Smooth muscle cell (in vitro differentiated cells): ENCODE data around the gene DRG1. TPM values are rescaled to one million over a fixed set of nuclear protein-coding genes. Genes with fewer than 3 reads are reported as not detected.

Experiments
- DNase-seq: peaks from one replicate; lab custom pipeline; 2025; ENCODE audit not compliant: unreplicated experiment; lab: John Stamatoyannopoulos, UW
- H2AFZ ChIP-seq: fragments of 200-600 bp; sonication (generic); 2 replicates; pipeline ENCODE4 v1.6.0; 2016; ENCODE audit warnings: antibody characterized with exemption, low read depth, mild to moderate bottlenecking
- H3F3A ChIP-seq: fragments of 200-600 bp; sonication (generic); 2 replicates; pipeline ENCODE4 v1.6.0; 2017; ENCODE audit warnings: antibody characterized with exemption, low read depth
- H3K27ac ChIP-seq: fragments of 200-600 bp; sonication (generic); 2 replicates; pipeline ENCODE4 v1.5.1; 2016; ENCODE audit warnings: low read depth, mild to moderate bottlenecking
- H3K27me3 ChIP-seq: fragments of 200-600 bp; sonication (generic); 2 replicates; pipeline ENCODE4 v1.6.1; 2016; ENCODE audit warnings: low read depth, mild to moderate bottlenecking
- H3K36me3 ChIP-seq: fragments of 200-600 bp; sonication (generic); 2 replicates; pipeline ENCODE4 v1.5.1; 2016; ENCODE audit warnings: low read depth
- H3K4me1 ChIP-seq: fragments of 200-600 bp; sonication (generic); 2 replicates; pipeline ENCODE4 v1.5.1; 2016; ENCODE audit warnings: low read depth
- H3K4me2 ChIP-seq: fragments of 200-600 bp; sonication (generic); 2 replicates; pipeline ENCODE4 v1.6.0; 2016; ENCODE audit warnings: mild to moderate bottlenecking
- H3K4me3 ChIP-seq: fragments of 200-600 bp; sonication (generic); 2 replicates; pipeline ENCODE4 v1.5.1; 2016; ENCODE audit warnings: mild to moderate bottlenecking
- H3K79me2 ChIP-seq: fragments of 200-600 bp; sonication (generic); 2 replicates; pipeline ENCODE4 v1.6.0; 2016; ENCODE audit warnings: low read depth, mild to moderate bottlenecking
- H3K9ac ChIP-seq: fragments of 200-600 bp; sonication (generic); 2 replicates; pipeline ENCODE4 v1.6.0; 2016; ENCODE audit warnings: low read depth
- H3K9me3 ChIP-seq: fragments of 200-600 bp; sonication (generic); replicated peaks from 2 replicates; pipeline ENCODE4 v1.5.1; 2016; ENCODE audit warnings: low read depth
- H4K20me1 ChIP-seq: fragments of 200-600 bp; sonication (generic); 2 replicates; pipeline ENCODE4 v1.6.0; 2016; ENCODE audit warnings: low read depth
- CTCF ChIP-seq: fragments of 200-600 bp; sonication (generic); IDR thresholded peaks from 2 replicates; pipeline ENCODE4 v1.5.1; 2017; ENCODE audit warnings: borderline replicate concordance, mild to moderate bottlenecking, antibody characterized with exemption; ENCODE audit not compliant: insufficient read depth, poor library complexity, severe bottlenecking
- WGBS: methylation state at CpG from one replicate; pipeline ENCODE4 v1.1.7; 2016; ENCODE audit warnings: low lambda C conversion rate; 5-methylcytosine and 5-hydroxymethylcytosine counted together
- polyA plus RNA-seq: library from polyadenylated mRNA; unstranded; fragments of >200 nt; fragmentation: Nextera tagmentation; extraction: Ambion mirVana; gene quantifications from 2 replicates; pipeline ENCODE4 v1.2.1, GENCODE V29; 2016
- total RNA-seq: library from RNA; depleted of rRNA; stranded (reverse); fragments of >200 nt; gene quantifications from 2 replicates; pipeline ENCODE4 v1.2.3, GENCODE V29; 2014

The DRG1 gene
- total and polyA plus RNA-seq, 2 experiments from 2014 or later, result 64.3 to 78.4 TPM

DNA sequence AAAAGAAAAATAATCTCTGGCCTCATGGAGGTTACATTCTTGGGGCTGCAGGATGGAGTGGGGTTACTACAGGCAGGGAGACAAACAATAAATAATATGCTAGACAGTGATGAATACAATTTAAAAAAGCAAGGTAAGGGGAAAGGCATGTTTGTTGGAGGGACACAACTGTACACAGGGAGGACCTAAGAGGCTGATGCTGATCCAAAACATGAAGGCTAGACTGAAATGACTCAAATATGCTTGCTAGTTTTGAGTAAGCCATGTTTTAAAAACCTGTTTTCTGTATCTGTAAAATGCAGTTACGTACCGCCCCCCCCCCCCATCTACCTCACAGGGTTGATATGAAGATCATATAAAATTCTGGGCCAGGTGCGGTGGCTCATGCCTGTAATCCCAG is 46.2 kb downstream of the DRG1 start:
- 98% methylated on average over 3 of the region's 3 CpGs for WGBS
- H3K4me1 ChIP-seq, result peaks cover 11% of the 10 kb centered on the region

DNA sequence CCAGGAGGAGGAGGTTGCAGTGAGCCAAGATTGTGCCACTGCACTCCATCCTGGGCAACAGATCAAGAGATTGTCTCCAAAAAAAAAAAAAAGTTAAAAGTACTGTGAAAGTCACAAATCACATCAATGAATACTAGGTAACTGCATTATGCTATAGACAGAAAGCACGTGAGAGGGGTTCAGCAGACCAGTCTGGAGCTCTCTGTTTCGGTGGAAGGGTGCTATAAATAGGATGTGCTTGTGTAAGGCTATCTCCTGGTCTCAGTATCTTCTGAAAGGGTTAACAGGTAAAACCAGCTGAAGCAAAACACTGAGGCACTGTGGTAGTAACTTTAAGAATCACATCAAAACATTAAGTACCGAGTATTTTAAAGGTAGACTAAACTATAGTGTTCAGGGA is 46.8 kb downstream of the DRG1 start:
- WGBS, result 78% methylated on average over 3 of the region's 3 CpGs
- H3K9me3 ChIP-seq, result no peaks in the 10 kb centered on the region

More for the DNA sequence above, 46.2 kb downstream of the DRG1 start:
- Histone ChIP-seq H2AFZ (no peak overlapping the region), H3K9ac (no peak overlapping the region), H3K9me3 (no peaks in the 10 kb centered on the region), H3K36me3 (peaks cover 4% of the 10 kb centered on the region), H3K27me3 (no peaks in the 10 kb centered on the region), H3F3A (peaks cover 9% of the 10 kb centered on the region), H3K27ac (no peak overlapping the region), H3K4me3 (no peak overlapping the region), H4K20me1 (peaks cover 6% of the 10 kb centered on the region), H3K79me2 (no peaks in the 10 kb centered on the region), H3K4me2 (no peak overlapping the region)
- no peak for TF ChIP-seq CTCF
- no peak for DNase-seq

GRCh38 chr22:31446767-31447166 is 47.4 kb downstream of the DRG1 start:
- H2AFZ ChIP-seq, result no peak overlapping the region
- H3K4me2 ChIP-seq, result no peak overlapping the region
- H4K20me1 ChIP-seq, result peaks cover 6% of the 10 kb centered on the region
- H3K27me3 ChIP-seq, result no peaks in the 10 kb centered on the region
- H3F3A ChIP-seq, result peaks cover 9% of the 10 kb centered on the region
- no peaks in the 10 kb centered on the region for H3K36me3 ChIP-seq
- peaks cover 11% of the 10 kb centered on the region for H3K4me1 ChIP-seq
- 91% methylated on average over 2 of the region's 2 CpGs for WGBS
- no peak for DNase-seq
- no peak overlapping the region for H3K27ac ChIP-seq
- H3K9me3 ChIP-seq, result no peaks in the 10 kb centered on the region
- H3K9ac ChIP-seq, result no peak overlapping the region
- H3K4me3 ChIP-seq, result no peak overlapping the region
- no peaks in the 10 kb centered on the region for H3K79me2 ChIP-seq
- TF ChIP-seq CTCF, result no peak

More for the DNA sequence above, 46.8 kb downstream of the DRG1 start:
- Histone ChIP-seq H3F3A (peaks cover 9% of the 10 kb centered on the region), H3K4me3 (no peak overlapping the region), H3K27me3 (no peaks in the 10 kb centered on the region), H3K27ac (no peak overlapping the region), H4K20me1 (peaks cover 6% of the 10 kb centered on the region), H3K4me2 (no peak overlapping the region), H3K9ac (no peak overlapping the region), H3K36me3 (no peaks in the 10 kb centered on the region), H3K4me1 (peaks cover 11% of the 10 kb centered on the region), H2AFZ (no peak overlapping the region), H3K79me2 (no peaks in the 10 kb centered on the region)
- no peak for TF ChIP-seq CTCF
- no peak for DNase-seq

DNA sequence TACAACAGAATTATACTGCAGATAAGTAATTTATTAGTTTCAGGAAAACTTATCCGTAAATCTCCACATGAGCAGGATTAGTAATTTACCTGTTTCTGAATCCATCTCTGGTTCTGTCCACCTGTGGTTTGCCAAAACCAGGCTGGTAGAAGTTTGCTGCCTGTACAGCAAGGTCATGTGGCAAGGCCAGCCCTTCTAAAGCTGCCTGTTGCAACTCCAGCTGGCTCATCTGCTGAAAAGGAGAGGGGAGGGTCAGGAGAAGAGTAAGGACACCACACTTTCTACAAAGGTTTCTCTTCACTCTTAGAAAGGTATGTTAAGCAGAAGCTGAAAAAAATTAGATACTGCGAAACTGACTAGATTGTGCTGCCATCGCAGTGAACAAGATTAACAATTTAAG is 47.9 kb downstream of the DRG1 start:
- peaks cover 9% of the 10 kb centered on the region for H3F3A ChIP-seq
- WGBS, result 98% methylated on average over 3 of the region's 3 CpGs
- no peaks in the 10 kb centered on the region for H3K79me2 ChIP-seq
- H4K20me1 ChIP-seq, result peaks cover 9% of the 10 kb centered on the region
- no peak for DNase-seq
- H3K4me1 ChIP-seq, result peaks cover 11% of the 10 kb centered on the region
- no peak overlapping the region for H3K4me2 ChIP-seq
- TF ChIP-seq CTCF, result no peak
- no peak overlapping the region for H3K9ac ChIP-seq
- no peak overlapping the region for H3K27ac ChIP-seq
- no peaks in the 10 kb centered on the region for H3K27me3 ChIP-seq
- H2AFZ ChIP-seq, result no peak overlapping the region
- H3K9me3 ChIP-seq, result no peaks in the 10 kb centered on the region
- no peaks in the 10 kb centered on the region for H3K36me3 ChIP-seq
- no peak overlapping the region for H3K4me3 ChIP-seq
